Skeletal muscle tissue (tissue), 4 donors: ENCODE results near the gene ZNF497. TPM values are rescaled to one million over a fixed set of nuclear protein-coding genes. Genes with fewer than 3 reads are reported as not detected.

Experiments
- H3K27ac ChIP-seq: one replicate; pipeline ENCODE4 v1.7.0; 2013; ENCODE audit warnings: mild to moderate bottlenecking, low read depth, low read length, inconsistent platforms
- H3K27me3 ChIP-seq, 3 donors: one replicate each; pipeline ENCODE4 v1.7.0; 2013; ENCODE audit warnings: low read length in 3 of 3; ENCODE audit not compliant: control insufficient read depth in 3 of 3, insufficient read depth in 3 of 3
- H3K36me3 ChIP-seq, 3 donors: one replicate each; pipeline ENCODE4 v1.7.0; 2013; ENCODE audit warnings: low read length in 3 of 3; ENCODE audit not compliant: control insufficient read depth in 3 of 3, insufficient read depth in 3 of 3
- H3K4me1 ChIP-seq, 3 donors: one replicate each; pipeline ENCODE4 v1.7.0; 2013; ENCODE audit warnings: low read length in 3 of 3, mild to moderate bottlenecking in 3 of 3; ENCODE audit not compliant: control insufficient read depth in 3 of 3, insufficient read depth in 3 of 3
- H3K4me3 ChIP-seq, 3 donors: one replicate each; pipeline ENCODE4 v1.7.0; 2013; ENCODE audit warnings: low read length in 3 of 3
- H3K9ac ChIP-seq, 3 donors: one replicate each; pipeline ENCODE4 v1.7.0; 2013; ENCODE audit warnings: low read length in 3 of 3, mild to moderate bottlenecking in 3 of 3, moderate library complexity in 2 of 3, low read depth in 1 of 3
- H3K9me3 ChIP-seq, 3 donors: one replicate each; pipeline ENCODE4 v1.7.0; 2013; ENCODE audit warnings: low read length in 3 of 3; ENCODE audit not compliant: control insufficient read depth in 3 of 3
- total RNA-seq: library from RNA; depleted of rRNA; stranded (reverse); fragments of >200 nt; gene quantifications from one replicate; pipeline ENCODE4 v1.2.3, GENCODE V29; 2014
- donor health status: Osteomylitis.

Gene ZNF497
- total RNA-seq, 1 donor from 2014 or later, result 2.1 TPM

GRCh38 chr19:58355908-58356765 is 6.4 kb downstream of the ZNF497 start:
- no peak overlapping the region for H3K27ac ChIP-seq
- H3K36me3 ChIP-seq, result peaks cover 0 to 5% (median 0%) of the 10 kb centered on the region in 3 donors
- peak overlapping the region in 2 of 3 donors; percentile 72 to 79 for H3K9ac ChIP-seq
- no peaks in the 10 kb centered on the region for H3K9me3 ChIP-seq
- peak overlapping the region; percentile 59 to 71 (median 60) for H3K4me3 ChIP-seq
- peaks cover 13 to 24% (median 20%) of the 10 kb centered on the region in 3 donors for H3K4me1 ChIP-seq
- peaks cover 25 to 62% (median 50%) of the 10 kb centered on the region in 3 donors for H3K27me3 ChIP-seq

GRCh38 chr19:58355215-58355796 is 7.2 kb downstream of the ZNF497 start:
- Histone ChIP-seq H3K9ac (peak overlapping the region in 1 of 3 donors; percentile 79), H3K4me3 (peak overlapping the region in 1 of 3 donors; percentile 60), H3K27ac (no peak overlapping the region), H3K9me3 (no peaks in the 10 kb centered on the region), H3K27me3 (peaks cover 25 to 69% (median 58%) of the 10 kb centered on the region in 3 donors), H3K36me3 (peaks cover 0 to 5% (median 0%) of the 10 kb centered on the region in 3 donors), H3K4me1 (peaks cover 13 to 24% (median 20%) of the 10 kb centered on the region in 3 donors)

- Histone ChIP-seq H3K9me3 (no peaks in the 10 kb centered on the region), H3K36me3 (peaks cover 0 to 5% (median 0%) of the 10 kb centered on the region in 3 donors), H3K27me3 (peaks cover 27 to 69% (median 59%) of the 10 kb centered on the region in 3 donors), H3K27ac (no peak overlapping the region), H3K4me3 (no peak overlapping the region), H3K4me1 (peaks cover 13 to 25% (median 20%) of the 10 kb centered on the region in 3 donors), H3K9ac (no peak overlapping the region)
Measured at GRCh38 chr19:58354478-58355030, 8.0 kb downstream of the ZNF497 start.

GRCh38 chr19:58353717-58354477 is 8.7 kb downstream of the ZNF497 start:
- Histone ChIP-seq H3K4me3 (no peak overlapping the region), H3K27me3 (peaks cover 29 to 69% (median 59%) of the 10 kb centered on the region in 3 donors), H3K4me1 (peaks cover 13 to 25% (median 20%) of the 10 kb centered on the region in 3 donors), H3K9me3 (no peaks in the 10 kb centered on the region), H3K9ac (no peak overlapping the region), H3K27ac (no peak overlapping the region), H3K36me3 (peaks cover 0 to 5% (median 0%) of the 10 kb centered on the region in 3 donors)

- Histone ChIP-seq H3K4me1 (peaks cover 13 to 24% (median 20%) of the 10 kb centered on the region in 3 donors), H3K4me3 (no peak within 1 kb of the TSS), H3K27ac (no peak within 1 kb of the TSS), H3K27me3 (peaks cover 26 to 69% (median 59%) of the 10 kb centered on the region in 3 donors), H3K36me3 (peaks cover 0 to 1% (median 0%) of the 10 kb centered on the region in 3 donors), H3K9ac (no peak within 1 kb of the TSS), H3K9me3 (no peaks in the 10 kb centered on the region)
Measured at GRCh38 chr19:58352760-58353671, 9.5 kb downstream of the ZNF497 start, which contains the start of gene A1BG. A1BG (minus strand) TSS chr19:58353492; CDS start chr19:58353437, 55 bp downstream.

- peaks cover 14 to 18% (median 16%) of the 10 kb centered on the region in 3 donors for H3K4me1 ChIP-seq
- no peaks in the 10 kb centered on the region for H3K9me3 ChIP-seq
- H3K27ac ChIP-seq, result no peak overlapping the region
- peaks cover 26 to 63% (median 51%) of the 10 kb centered on the region in 3 donors for H3K27me3 ChIP-seq
- no peak overlapping the region for H3K4me3 ChIP-seq
- H3K9ac ChIP-seq, result no peak overlapping the region
- no peaks in the 10 kb centered on the region for H3K36me3 ChIP-seq
Measured at GRCh38 chr19:58351990-58352755, 10.4 kb downstream of the ZNF497 start.

- H3K9ac ChIP-seq, result no peak overlapping the region
- peaks cover 7 to 12% (median 10%) of the 10 kb centered on the region in 3 donors for H3K4me1 ChIP-seq
- H3K27me3 ChIP-seq, result peaks cover 20 to 64% (median 44%) of the 10 kb centered on the region in 3 donors
- H3K36me3 ChIP-seq, result no peaks in the 10 kb centered on the region
- no peak overlapping the region for H3K27ac ChIP-seq
- H3K9me3 ChIP-seq, result no peaks in the 10 kb centered on the region
- no peak overlapping the region for H3K4me3 ChIP-seq
Measured at GRCh38 chr19:58351558-58351878, 11.0 kb downstream of the ZNF497 start.

GRCh38 chr19:58350871-58351557 is 11.5 kb downstream of the ZNF497 start:
- no peaks in the 10 kb centered on the region for H3K36me3 ChIP-seq
- no peaks in the 10 kb centered on the region for H3K9me3 ChIP-seq
- peaks cover 17 to 61% (median 41%) of the 10 kb centered on the region in 3 donors for H3K27me3 ChIP-seq
- no peak overlapping the region for H3K4me3 ChIP-seq
- H3K27ac ChIP-seq, result no peak overlapping the region
- H3K9ac ChIP-seq, result no peak overlapping the region
- peaks cover 5 to 7% (median 6%) of the 10 kb centered on the region in 3 donors for H3K4me1 ChIP-seq
